Spleen (tissue), 7 donors: Measurements from ENCODE around the gene MRPS17.

Experiments
- POLR2A ChIP-seq, 3 donors: fragments of 450-650 bp; IDR thresholded peaks; one replicate each; pipeline ENCODE4 v1.5.1; 2017; ENCODE audit warnings: antibody characterized with exemption in 3 of 3, mild to moderate bottlenecking in 1 of 3
- POLR2AphosphoS5 ChIP-seq, 3 donors: sonication (generic); formaldehyde crosslinking; IDR thresholded peaks; one replicate each; pipeline ENCODE4 v1.5.1; 2017; ENCODE audit warnings: antibody characterized with exemption in 3 of 3
- TF ChIP-seq, protein P1 (sequence below), 11 experiments: fragments of 200-600 bp in 7 of 11; fragments of 450-650 bp in 4 of 11; sonication (generic) in 4 of 11; IDR thresholded peaks in 8 of 11; conservative IDR thresholded peaks in 3 of 11; 1 replicate in 7 of 11; 2 replicates in 4 of 11; pipeline versions ENCODE4 v1.4.0 to v1.8.0; 2016 to 2021; ENCODE audit warnings: antibody characterized with exemption in 11 of 11, inconsistent platforms in 4 of 11, mild to moderate bottlenecking in 1 of 11
- donor health status: DM: no; HTN: no; CAD: no; lungs with moderate emphysema.
- donor health status: DM: no; HTN: no; CAD: no.
- donor health status: DM: no; HTN: no; CAD: no.

GRCh38 chr7:55973747-55974250 is 22.1 kb downstream of the MRPS17 start:
- TF ChIP-seq, protein P1, sequence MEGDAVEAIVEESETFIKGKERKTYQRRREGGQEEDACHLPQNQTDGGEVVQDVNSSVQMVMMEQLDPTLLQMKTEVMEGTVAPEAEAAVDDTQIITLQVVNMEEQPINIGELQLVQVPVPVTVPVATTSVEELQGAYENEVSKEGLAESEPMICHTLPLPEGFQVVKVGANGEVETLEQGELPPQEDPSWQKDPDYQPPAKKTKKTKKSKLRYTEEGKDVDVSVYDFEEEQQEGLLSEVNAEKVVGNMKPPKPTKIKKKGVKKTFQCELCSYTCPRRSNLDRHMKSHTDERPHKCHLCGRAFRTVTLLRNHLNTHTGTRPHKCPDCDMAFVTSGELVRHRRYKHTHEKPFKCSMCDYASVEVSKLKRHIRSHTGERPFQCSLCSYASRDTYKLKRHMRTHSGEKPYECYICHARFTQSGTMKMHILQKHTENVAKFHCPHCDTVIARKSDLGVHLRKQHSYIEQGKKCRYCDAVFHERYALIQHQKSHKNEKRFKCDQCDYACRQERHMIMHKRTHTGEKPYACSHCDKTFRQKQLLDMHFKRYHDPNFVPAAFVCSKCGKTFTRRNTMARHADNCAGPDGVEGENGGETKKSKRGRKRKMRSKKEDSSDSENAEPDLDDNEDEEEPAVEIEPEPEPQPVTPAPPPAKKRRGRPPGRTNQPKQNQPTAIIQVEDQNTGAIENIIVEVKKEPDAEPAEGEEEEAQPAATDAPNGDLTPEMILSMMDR (IDR thresholded peaks at IDR 0.05 in 8 of 11, conservative IDR thresholded peaks at IDR 0.05 in 3 of 11): no peak
- TF ChIP-seq POLR2A (IDR thresholded peaks at IDR 0.05) (no peak), POLR2AphosphoS5 (IDR thresholded peaks at IDR 0.05) (no peak)
